IMR-90 (cell line): ENCODE data around the gene SRGAP3. TPM values are rescaled to one million over a fixed set of nuclear protein-coding genes. Genes with fewer than 3 reads are reported as not detected.

Source experiments
- ATAC-seq: fragments of 200-7000 bp; cut with Tn5 transposase; 2 replicates; pipeline ENCODE4 v1.9.1; 2020; ENCODE audit warnings: low read depth, mild to moderate bottlenecking, moderate library complexity
- BruUV-seq: library from RNA; stranded (reverse); fragments of 400-500 nt; replicated peaks from 2 replicates; lab custom pipeline; 2021; lab: Mats Ljungman, UMichigan
- CTCF ChIA-PET: fragments of 300-600 bp; formaldehyde crosslinking; extraction: SDS; loops from one replicate; lab custom pipeline; 2021; ENCODE audit warnings: antibody characterized with exemption; lab: Yijun Ruan, JAX
- POLR2A ChIA-PET: fragments of 300-600 bp; sonication (Branson Sonifier 250); formaldehyde crosslinking; loops from one replicate; lab custom pipeline; 2022; ENCODE audit warnings: antibody characterized with exemption; ENCODE audit not compliant: unreplicated experiment; lab: Charles Lee
- DNase-seq: peaks from one replicate; pipeline ENCODE4 v3.0.0; 2013
- H2AFZ ChIP-seq: replicated peaks from 2 replicates; pipeline ENCODE3; 2013; ENCODE audit warnings: low read length, mild to moderate bottlenecking; ENCODE audit not compliant: poor library complexity
- H2AK5ac ChIP-seq: 2 replicates; pipeline ENCODE4 v1.6.1; 2013; ENCODE audit warnings: low read depth, low read length, inconsistent platforms
- H2AK9ac ChIP-seq: replicated peaks from 2 replicates; pipeline ENCODE3; 2013; ENCODE audit warnings: mild to moderate bottlenecking, low read depth, low read length, moderate library complexity; ENCODE audit not compliant: poor library complexity
- H2BK120ac ChIP-seq: 2 replicates; pipeline ENCODE4 v1.6.1; 2013; ENCODE audit warnings: low read depth, low read length, inconsistent platforms
- H2BK15ac ChIP-seq: 3 replicates; pipeline ENCODE4 v1.6.1; 2013; ENCODE audit warnings: low read depth, low read length, inconsistent platforms
- H2BK20ac ChIP-seq: 2 replicates; pipeline ENCODE4 v1.6.1; 2013; ENCODE audit warnings: low read depth, mild to moderate bottlenecking, inconsistent platforms, low read length, moderate library complexity
- H2BK5ac ChIP-seq: 2 replicates; pipeline ENCODE4 v1.6.1; 2013; ENCODE audit warnings: mild to moderate bottlenecking, low read depth, low read length, inconsistent platforms; ENCODE audit not compliant: poor library complexity, severe bottlenecking
- H3K14ac ChIP-seq: replicated peaks from 2 replicates; pipeline ENCODE4 v1.6.1; 2013; ENCODE audit warnings: low read depth, low read length, inconsistent platforms
- H3K18ac ChIP-seq: 2 replicates; pipeline ENCODE4 v1.6.1; 2013; ENCODE audit warnings: low read depth, low read length, control low read depth
- H3K23ac ChIP-seq: 2 replicates; pipeline ENCODE4 v1.6.1; 2013; ENCODE audit warnings: low read depth, low read length, inconsistent platforms
- H3K27ac ChIP-seq: 2 replicates; pipeline ENCODE4 v1.5.1; 2013; ENCODE audit warnings: mild to moderate bottlenecking, control low read depth, low read length; ENCODE audit not compliant: insufficient read depth
- H3K27me3 ChIP-seq: 2 replicates; pipeline ENCODE4 v1.6.1; 2013; ENCODE audit warnings: low read length; ENCODE audit not compliant: control insufficient read depth, insufficient read depth
- H3K36me3 ChIP-seq: 2 replicates; pipeline ENCODE4 v1.6.1; 2013; ENCODE audit warnings: low read length, mixed read lengths; ENCODE audit not compliant: control insufficient read depth, insufficient read depth
- H3K4ac ChIP-seq: 2 replicates; pipeline ENCODE4 v1.6.1; 2013; ENCODE audit warnings: low read depth, low read length, inconsistent platforms
- H3K4me1 ChIP-seq: 2 replicates; pipeline ENCODE4 v1.6.1; 2013; ENCODE audit warnings: low read length, mixed read lengths; ENCODE audit not compliant: control insufficient read depth, insufficient read depth
- H3K4me2 ChIP-seq: 2 replicates; pipeline ENCODE4 v1.6.1; 2013; ENCODE audit warnings: low read depth, mild to moderate bottlenecking, control low read depth, low read length, moderate library complexity
- H3K4me3 ChIP-seq: 2 replicates; pipeline ENCODE4 v1.5.1; 2013; ENCODE audit warnings: low read depth, mild to moderate bottlenecking, control low read depth, low read length, moderate library complexity; ENCODE audit not compliant: insufficient read depth
- H3K56ac ChIP-seq: 2 replicates; pipeline ENCODE4 v1.6.1; 2013; ENCODE audit warnings: low read length, inconsistent platforms; ENCODE audit not compliant: insufficient read depth; ENCODE audit errors: extremely low read depth
- H3K79me1 ChIP-seq, 2 experiments: 2 replicates each; pipeline ENCODE4 v1.6.1; 2013; ENCODE audit warnings: low read length in 2 of 2, inconsistent platforms in 1 of 2, low read depth in 1 of 2
- H3K9ac ChIP-seq: 2 replicates; pipeline ENCODE4 v1.6.1; 2013; ENCODE audit warnings: low read depth, low read length, control low read depth
- H3K9me1 ChIP-seq: 2 replicates; pipeline ENCODE4 v1.6.1; 2013; ENCODE audit warnings: low read length, inconsistent platforms; ENCODE audit not compliant: insufficient read depth
- H3K9me3 ChIP-seq: 2 replicates; pipeline ENCODE4 v1.6.1; 2013; ENCODE audit warnings: low read length; ENCODE audit not compliant: control insufficient read depth, insufficient read depth
- H4K20me1 ChIP-seq: 2 replicates; pipeline ENCODE4 v1.6.1; 2013; ENCODE audit warnings: low read length, inconsistent platforms; ENCODE audit not compliant: insufficient read depth
- H4K5ac ChIP-seq: 2 replicates; pipeline ENCODE4 v1.6.1; 2013; ENCODE audit warnings: mild to moderate bottlenecking, low read depth, low read length, control low read depth
- H4K8ac ChIP-seq, 2 experiments: 2 replicates each; pipeline ENCODE4 v1.6.1; 2013; ENCODE audit warnings: low read depth in 2 of 2, low read length in 2 of 2, control low read depth in 1 of 2, inconsistent platforms in 1 of 2
- H4K91ac ChIP-seq: 2 replicates; pipeline ENCODE4 v1.6.1; 2013; ENCODE audit warnings: low read depth, low read length, inconsistent platforms; ENCODE audit not compliant: insufficient read depth
- BHLHE40 ChIP-seq: fragments of 150-350 bp; IDR thresholded peaks from 2 replicates; pipeline ENCODE4 v1.6.1; 2016; ENCODE audit warnings: mild to moderate bottlenecking, low read depth, low read length
- CEBPB ChIP-seq: IDR thresholded peaks from 2 replicates; pipeline ENCODE4 v1.6.1; 2012; ENCODE audit warnings: low read depth, low read length, improper control_type of control experiment
- CHD1 ChIP-seq: IDR thresholded peaks from 2 replicates; pipeline ENCODE4 v1.6.1; 2012; ENCODE audit warnings: low read depth, low read length, improper control_type of control experiment
- CTCF ChIP-seq: conservative IDR thresholded peaks from 2 replicates; pipeline ENCODE4 v1.5.1; 2012; ENCODE audit warnings: mild to moderate bottlenecking, low read depth, low read length, improper control_type of control experiment
- ELK1 ChIP-seq: fragments of 150-350 bp; IDR thresholded peaks from 2 replicates; pipeline ENCODE4 v1.6.1; 2016; ENCODE audit warnings: low read depth, mild to moderate bottlenecking, low read length, moderate library complexity, borderline replicate concordance
- FOS ChIP-seq: fragments of 150-350 bp; IDR thresholded peaks from 2 replicates; pipeline ENCODE4 v1.6.1; 2016; ENCODE audit warnings: low read depth, low read length
- MAFK ChIP-seq: IDR thresholded peaks from 2 replicates; pipeline ENCODE4 v1.6.1; 2012; ENCODE audit warnings: low read depth, low read length, improper control_type of control experiment
- MAZ ChIP-seq: IDR thresholded peaks from 2 replicates; pipeline ENCODE4 v1.6.1; 2012; ENCODE audit warnings: low read depth, mild to moderate bottlenecking, low read length, improper control_type of control experiment, moderate library complexity, borderline replicate concordance
- MXI1 ChIP-seq: IDR thresholded peaks from 2 replicates; pipeline ENCODE4 v1.6.1; 2012; ENCODE audit warnings: low read depth, mild to moderate bottlenecking, low read length, moderate library complexity, borderline replicate concordance
- POLR2A ChIP-seq: IDR thresholded peaks from 2 replicates; pipeline ENCODE4 v1.6.1; 2012; ENCODE audit warnings: mild to moderate bottlenecking, low read depth, low read length
- RAD21 ChIP-seq: IDR thresholded peaks from 2 replicates; pipeline ENCODE4 v1.6.1; 2012; ENCODE audit warnings: low read length, improper control_type of control experiment
- RCOR1 ChIP-seq: IDR thresholded peaks from 2 replicates; pipeline ENCODE4 v1.6.1; 2012; ENCODE audit warnings: mild to moderate bottlenecking, low read length, improper control_type of control experiment; ENCODE audit not compliant: insufficient replicate concordance
- RFX5 ChIP-seq: IDR thresholded peaks from 2 replicates; pipeline ENCODE4 v1.8.0; 2012; ENCODE audit warnings: low read depth, mild to moderate bottlenecking, low read length, moderate library complexity
- SMC3 ChIP-seq: fragments of 150-350 bp; IDR thresholded peaks from 2 replicates; pipeline ENCODE4 v1.6.1; 2016; ENCODE audit warnings: low read depth, mild to moderate bottlenecking, antibody characterized with exemption, low read length, moderate library complexity
- USF2 ChIP-seq: fragments of 150-350 bp; IDR thresholded peaks from 2 replicates; pipeline ENCODE4 v1.6.1; 2017; ENCODE audit warnings: mild to moderate bottlenecking, antibody characterized with exemption, low read length, low read depth
- WGBS, 2 experiments: methylation state at CpG; one replicate each; pipeline versions ENCODE4 v1.1.5 to v1.1.7; 2013; ENCODE audit warnings: missing lambda C conversion rate in 2 of 2; ENCODE audit not compliant: insufficient read length in 1 of 2; ENCODE audit errors: extremely low coverage in 2 of 2; 5-methylcytosine and 5-hydroxymethylcytosine counted together
- dilution Hi-C: fragments of 300-500 bp; cut with HindIII; formaldehyde crosslinking; loops from one replicate; pipeline ENCODE4 v1.14.3; 2018; ENCODE audit warnings: low sequenced_read_pairs; ENCODE audit not compliant: unreplicated experiment
- in situ Hi-C: fragments of 300-500 bp; cut with MboI; formaldehyde crosslinking; loops from 3 replicates; pipeline ENCODE4 v1.14.3; 2019; ENCODE audit warnings: low sequenced_read_pairs, inconsistent platforms, mixed read lengths
- intact Hi-C: fragments of 100-400 bp; cut with micrococcal nuclease; formaldehyde crosslinking; loops from 2 replicates; pipeline ENCODE4 v1.10.0; 2022
- polyA plus RNA-seq, 3 experiments: library from polyadenylated mRNA; depleted of rRNA; stranded (reverse); fragments of >200 nt; gene quantifications; 2 replicates each; pipeline ENCODE4 v1.2.3, GENCODE V29; 2012; ENCODE audit warnings: low replicate concordance in 1 of 3
- total RNA-seq: library from RNA; depleted of rRNA; stranded (reverse); fragments of >200 nt; gene quantifications from 2 replicates; pipeline ENCODE4 v1.2.3, GENCODE V29; 2012

SRGAP3 gene
- total and polyA plus RNA-seq, 2 of the 4 experiments (the other 2 are of a cell fraction) = 0.68 to 1.4 TPM

GRCh38 chr3:9175421-9175820 is 74.0 kb downstream of the SRGAP3 start:
- ATAC-seq = no peak
- 60% methylated on average over 1 of the region's 5 CpGs; no CpG with 5 or more reads in 1 of the 2 experiments for WGBS, 2 experiments
- dilution Hi-C loops = no loop called here

More at GRCh38 chr3:9175421-9175820, 74.0 kb downstream of the SRGAP3 start:
- H2BK5ac ChIP-seq = no peak overlapping the region
- POLR2A ChIA-PET = no interaction called here
- H2AK9ac ChIP-seq = no peak overlapping the region
- no peak overlapping the region for H3K18ac ChIP-seq
- no peak overlapping the region for H3K27ac ChIP-seq
- no peak overlapping the region for H3K9ac ChIP-seq
- DNase-seq = no peak
- no peak overlapping the region for H2AK5ac ChIP-seq
- no peaks in the 10 kb centered on the region for H3K9me3 ChIP-seq
- no peak overlapping the region for H2BK15ac ChIP-seq
- CTCF ChIA-PET = no interaction called here
- BruUV-seq = no TSS peak
- H3K79me1 ChIP-seq = no peaks in the 10 kb centered on the region
- H3K23ac ChIP-seq = no peak overlapping the region
- no peaks in the 10 kb centered on the region for H4K20me1 ChIP-seq
- no peak overlapping the region for H2AFZ ChIP-seq
- no peak overlapping the region for H4K5ac ChIP-seq
- H3K4me1 ChIP-seq = no peaks in the 10 kb centered on the region
- no peaks in the 10 kb centered on the region for H3K36me3 ChIP-seq
- H3K14ac ChIP-seq = no peak overlapping the region
- H2BK120ac ChIP-seq = no peak overlapping the region
- H3K4ac ChIP-seq = no peak overlapping the region
- no peak overlapping the region for H4K8ac ChIP-seq
- intact Hi-C loops = no loop called here
- in situ Hi-C loops = no loop called here
- no peak overlapping the region for H3K56ac ChIP-seq
- no peaks in the 10 kb centered on the region for H3K9me1 ChIP-seq
- H2BK20ac ChIP-seq = no peak overlapping the region
- H3K27me3 ChIP-seq = peaks cover 4% of the 10 kb centered on the region; the same call in 1 of the 2 replicates
- H3K4me3 ChIP-seq = no peak overlapping the region
- no peak overlapping the region for H4K91ac ChIP-seq
- H3K4me2 ChIP-seq = no peak overlapping the region
- TF ChIP-seq RFX5 (no peak), CHD1 (no peak), FOS (no peak), RCOR1 (no peak), SMC3 (no peak), RAD21 (no peak), MXI1 (no peak), ELK1 (no peak), POLR2A (no peak), MAZ (no peak), CTCF (no peak), CEBPB (no peak), MAFK (no peak), USF2 (no peak), BHLHE40 (no peak)
